22Rv1 (cell line): ENCODE data around the gene FRMD4B.

Experiments used
- CTCF ChIP-seq: fragments of 450-650 bp; IDR thresholded peaks from 2 replicates; pipeline ENCODE4 v1.5.1; 2017; ENCODE audit warnings: mild to moderate bottlenecking
- ZFX ChIP-seq: fragments of 450-650 bp; IDR thresholded peaks from 2 replicates; pipeline ENCODE4 v1.6.1; 2017; ENCODE audit warnings: antibody characterized with exemption, borderline replicate concordance

GRCh38 chr3:69306239-69307185 is 79.4 kb downstream of the FRMD4B start:
- TF ChIP-seq CTCF, result peak; percentile 93
- no peak for TF ChIP-seq ZFX
